GM18508 (cell line): ENCODE results near the gene PUDP.
A peak's percentile ranks its signal among the peaks of the same experiment; 100 is the strongest.
"Not testable (repeated sequence)": the region's sequence is repeated elsewhere in the genome, so short reads cannot be mapped to it uniquely, and the experiment has no call there.

Source experiments
- ATAC-seq: cut with Tn5 transposase; IDR thresholded peaks from one replicate; pipeline ENCODE4 v1.9.1; 2021; ENCODE audit warnings: moderate number of reproducible peaks; ENCODE audit not compliant: insufficient read depth, unreplicated experiment

PUDP gene

DNA sequence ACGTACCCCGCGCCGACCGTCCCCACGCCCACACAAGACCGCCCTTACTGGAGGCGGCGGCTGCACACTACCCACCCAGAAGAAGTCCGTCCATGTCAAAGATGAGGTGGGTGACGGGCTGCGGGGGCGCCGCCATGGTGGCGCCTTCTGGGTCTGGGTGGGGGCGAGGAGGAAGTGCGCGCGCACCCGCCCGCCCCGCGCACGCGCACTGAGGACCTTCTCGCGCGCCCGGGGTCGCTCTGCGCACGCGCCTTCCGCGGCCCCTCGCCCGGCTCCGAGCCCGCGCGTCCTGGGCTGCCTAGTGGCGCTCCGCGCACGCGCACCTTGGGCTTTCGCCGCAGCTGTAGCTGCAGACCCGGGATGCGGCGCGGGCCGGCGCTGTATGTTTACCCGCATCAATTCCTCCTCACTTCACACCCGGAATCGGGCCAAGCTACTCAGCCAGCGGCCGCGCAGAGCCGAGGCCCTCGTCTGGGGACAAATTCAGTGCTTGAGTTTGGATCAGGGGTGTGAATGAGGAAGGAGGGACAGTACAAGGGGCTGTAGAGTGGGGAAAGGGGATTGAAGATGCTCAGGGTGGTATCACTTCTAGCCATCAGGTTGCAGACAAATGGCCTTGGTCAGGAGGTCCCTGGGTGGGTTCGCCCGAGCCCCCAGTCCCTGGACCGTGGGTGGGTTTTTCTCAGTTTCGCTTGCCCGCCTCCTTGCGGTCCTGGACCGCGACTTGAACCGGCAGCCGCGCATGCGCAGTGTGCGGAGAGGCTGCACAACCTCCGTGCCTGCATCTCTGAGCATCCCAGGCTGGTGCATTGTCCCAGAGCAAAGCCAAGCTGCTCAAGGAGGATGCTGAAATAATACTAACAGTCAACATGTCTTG lies at the start of gene PUDP:
Gene PUDP, minus strand, starts transcription at position 176 of the 877 bp plus-strand sequence. Its CDS starts 40 bp downstream, at position 136.
- ATAC-seq = peak; percentile 47

DNA sequence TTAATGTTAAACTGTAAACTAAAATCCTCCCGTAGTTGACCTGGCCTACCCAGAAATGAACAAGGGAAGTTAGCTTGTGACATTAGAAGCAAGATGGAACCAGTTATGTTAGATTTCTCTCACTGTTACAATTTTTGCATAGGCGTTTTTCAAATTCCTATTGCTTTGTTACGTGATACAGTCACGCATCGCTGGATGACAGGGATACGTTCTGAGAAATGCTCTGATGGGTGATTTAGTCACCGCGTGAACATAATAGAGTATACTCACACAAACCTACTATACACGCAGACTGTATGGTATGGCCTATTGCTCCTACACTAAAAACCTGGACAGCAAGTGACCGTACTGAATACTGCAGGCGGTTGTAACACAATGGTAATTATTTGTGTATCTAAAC lies 46.7 kb upstream of the PUDP start:
- no peak for ATAC-seq

DNA sequence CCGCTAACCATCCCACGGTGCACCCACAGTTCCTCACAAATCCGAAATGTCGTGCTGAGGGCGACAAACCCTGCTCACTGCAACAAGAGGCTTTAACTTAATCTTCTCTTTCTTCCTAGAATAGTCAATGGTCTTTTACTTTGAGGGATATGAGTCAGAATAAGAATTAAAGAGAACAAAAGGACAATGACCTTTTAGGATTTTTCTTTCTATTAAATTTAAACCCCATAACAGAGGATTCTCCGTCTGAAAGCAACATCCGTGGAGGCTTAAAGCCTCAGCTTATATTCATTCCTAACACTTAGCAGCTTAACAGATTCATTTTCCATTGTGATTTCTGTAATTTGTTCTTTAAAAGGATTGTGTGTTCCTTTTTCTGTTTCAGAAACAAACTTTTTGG lies 44.9 kb upstream of the PUDP start:
- no peak for ATAC-seq

DNA sequence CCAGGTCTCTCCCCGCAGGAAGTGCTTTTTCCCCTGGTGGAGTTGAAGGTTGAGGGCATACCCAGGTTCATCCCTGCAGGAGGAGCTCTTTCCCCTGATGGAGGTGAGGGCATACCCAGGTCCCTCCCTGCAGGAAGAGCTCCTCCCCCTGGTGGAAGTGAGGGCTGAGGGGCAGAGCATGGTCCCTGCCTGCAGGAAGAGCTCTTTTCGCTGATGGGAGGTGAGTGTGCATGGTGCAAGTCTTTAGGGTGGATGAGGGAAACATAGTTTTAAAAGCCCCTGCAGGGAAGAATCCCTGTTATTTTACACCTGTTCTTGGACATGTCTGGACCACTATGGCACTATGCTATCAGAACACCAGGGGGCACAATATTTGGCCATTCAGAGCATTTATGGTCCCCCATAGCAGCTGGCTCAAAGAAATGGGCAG lies 43.7 kb upstream of the PUDP start:
- no peak for ATAC-seq

DNA sequence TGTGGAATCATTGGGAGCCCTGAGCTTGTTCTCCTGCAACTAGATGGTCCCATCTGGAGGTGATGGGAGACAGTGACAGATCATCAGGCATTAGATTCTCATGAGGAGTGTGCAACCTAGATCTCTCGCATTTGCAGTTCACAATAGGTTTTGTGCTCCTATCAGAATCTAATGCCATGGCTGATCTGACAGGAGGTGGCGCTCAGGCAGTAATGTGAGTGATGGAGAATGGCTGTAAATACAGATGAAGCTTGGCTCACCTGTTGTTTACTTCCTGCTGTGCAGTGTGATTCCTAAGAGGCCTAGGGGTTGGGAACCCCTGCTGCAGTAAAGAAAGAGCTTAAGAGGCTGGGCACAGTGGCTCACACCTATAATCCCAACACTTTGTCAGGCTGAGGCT lies 42.2 kb upstream of the PUDP start:
- no peak for ATAC-seq

DNA sequence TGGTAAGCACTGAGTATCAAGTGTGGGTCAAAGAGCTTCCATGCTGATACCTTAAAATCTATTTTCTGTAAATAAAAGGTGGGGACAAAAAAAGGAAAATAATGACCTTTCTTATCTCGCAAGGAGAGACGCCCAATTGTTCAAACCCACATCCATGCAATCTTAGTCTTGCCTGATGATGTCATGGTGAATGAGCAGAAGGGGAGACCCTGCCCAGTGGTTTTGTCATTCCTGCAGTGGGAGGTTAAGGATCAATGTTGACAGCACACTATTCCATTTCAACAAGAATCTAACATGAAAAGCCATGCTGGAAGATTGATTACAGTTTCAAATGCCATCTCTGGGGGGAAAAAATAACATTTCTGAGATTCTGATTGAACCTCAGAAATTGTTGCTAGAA lies 40.7 kb upstream of the PUDP start:
- no peak for ATAC-seq

DNA sequence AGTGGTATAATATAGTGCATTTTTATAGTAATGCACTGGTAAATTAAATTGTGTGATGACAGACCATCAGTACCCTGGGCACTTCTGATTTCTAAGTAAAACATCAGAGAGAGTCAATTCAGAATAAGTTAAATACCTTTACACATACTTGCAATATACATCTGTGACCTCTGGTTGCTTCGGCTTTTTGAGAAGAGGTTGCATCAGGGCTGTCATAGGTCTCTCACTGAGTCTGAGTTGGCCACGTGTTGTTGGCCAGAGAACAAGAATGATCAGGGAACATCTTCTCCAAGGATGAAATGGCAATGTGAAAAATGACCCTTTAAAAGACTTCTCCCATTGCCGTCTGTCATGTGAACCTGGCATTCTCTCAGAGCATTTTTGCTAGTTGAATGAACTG lies 36.9 kb upstream of the PUDP start:
- no peak for ATAC-seq

DNA sequence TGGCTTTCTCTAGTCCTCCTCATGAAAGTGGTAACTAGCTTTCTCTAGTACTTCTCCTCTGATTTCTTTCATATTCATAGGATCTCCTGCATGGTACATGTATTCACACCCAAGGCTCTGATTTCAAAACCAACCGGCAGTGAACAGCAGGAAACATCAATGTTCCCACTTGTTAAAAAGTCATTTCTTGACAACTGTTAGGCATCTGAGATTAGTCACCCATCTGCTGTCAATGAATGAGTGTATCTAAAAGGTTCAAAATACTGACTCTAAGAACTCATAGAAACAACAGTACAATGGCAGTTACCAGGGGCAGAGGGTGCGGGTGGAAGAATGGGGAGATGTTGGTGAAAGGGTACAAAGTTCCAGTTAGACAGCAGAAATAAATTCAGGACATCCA lies 31.5 kb upstream of the PUDP start:
- ATAC-seq = no peak

DNA sequence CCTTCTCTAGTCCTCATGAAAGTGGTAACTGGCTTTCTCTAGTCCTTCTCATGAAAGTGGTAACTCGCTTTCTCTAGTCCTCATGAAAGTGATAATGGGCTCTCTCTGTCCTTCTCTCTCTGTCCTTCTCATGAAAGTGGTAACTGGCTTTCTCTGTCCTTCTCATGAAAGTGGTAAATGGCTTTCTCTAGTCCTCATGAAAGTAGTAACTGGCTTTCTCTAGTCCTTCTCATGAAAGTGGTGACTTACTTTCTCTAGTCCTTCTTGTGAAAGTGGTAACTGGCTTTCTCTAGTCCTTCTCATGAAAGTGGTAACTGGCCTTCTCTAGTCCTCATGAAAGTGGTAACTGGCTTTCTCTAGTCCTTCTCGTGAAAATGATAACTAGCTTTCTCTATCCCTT lies 30.9 kb upstream of the PUDP start:
- not testable (repeated sequence) for ATAC-seq

DNA sequence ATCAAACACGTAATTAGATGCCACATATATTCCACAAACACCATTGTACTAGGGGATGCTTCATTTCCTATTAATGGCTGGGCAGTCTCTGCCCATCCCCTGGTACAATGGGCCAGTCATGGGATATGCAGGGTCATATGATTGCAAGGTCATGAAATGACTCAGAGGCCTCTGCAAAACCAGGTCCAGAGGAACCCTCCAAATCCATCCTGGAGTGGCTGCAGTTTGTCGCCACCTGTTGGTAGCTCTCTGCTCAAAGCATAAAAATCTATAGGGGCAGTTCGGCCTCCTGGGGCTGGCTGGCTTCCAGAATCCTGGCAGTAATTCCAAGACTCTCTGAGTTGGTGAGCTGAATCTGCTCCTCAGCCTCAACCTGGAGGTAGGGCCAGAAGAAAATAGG lies 22.9 kb upstream of the PUDP start:
- ATAC-seq = no peak

DNA sequence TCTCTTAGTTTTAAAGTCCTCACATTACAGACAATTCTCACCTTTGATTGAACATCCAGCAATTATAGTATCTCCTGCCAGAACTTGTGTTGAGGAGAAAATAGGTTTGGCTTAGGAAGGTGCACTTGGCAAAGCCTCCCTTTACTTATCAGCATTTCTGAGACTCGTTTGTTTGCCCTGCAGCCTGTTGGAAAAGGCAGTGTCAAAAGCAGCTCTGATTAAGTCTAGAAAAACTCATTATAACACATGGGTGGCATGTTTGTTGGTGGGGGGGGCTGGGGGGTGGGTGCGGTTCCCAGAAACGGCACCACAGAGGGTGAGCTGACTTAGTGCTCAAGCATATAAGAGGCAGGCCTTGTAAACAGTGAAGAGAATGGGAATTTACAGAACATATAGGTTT lies 21.7 kb upstream of the PUDP start:
- no peak for ATAC-seq

DNA sequence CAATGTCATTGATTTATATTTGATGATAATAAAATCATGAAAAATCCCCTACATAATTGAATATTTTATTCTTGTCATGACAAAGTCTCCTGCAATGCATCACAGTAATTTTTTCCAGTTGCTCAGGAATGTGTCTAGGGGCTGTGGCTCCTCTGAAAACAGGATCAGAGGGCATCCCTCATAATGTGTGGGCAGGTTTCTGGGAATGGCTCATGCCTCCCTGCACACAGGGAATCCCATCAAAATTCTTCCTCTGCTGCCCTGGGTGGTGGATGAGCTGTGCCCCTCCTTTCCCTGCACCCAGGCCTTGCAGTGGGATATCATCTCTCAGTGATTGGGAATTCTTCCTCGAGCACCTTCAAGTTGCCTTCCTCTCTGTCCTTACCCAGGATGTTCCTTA lies 20.4 kb upstream of the PUDP start:
- no peak for ATAC-seq

DNA sequence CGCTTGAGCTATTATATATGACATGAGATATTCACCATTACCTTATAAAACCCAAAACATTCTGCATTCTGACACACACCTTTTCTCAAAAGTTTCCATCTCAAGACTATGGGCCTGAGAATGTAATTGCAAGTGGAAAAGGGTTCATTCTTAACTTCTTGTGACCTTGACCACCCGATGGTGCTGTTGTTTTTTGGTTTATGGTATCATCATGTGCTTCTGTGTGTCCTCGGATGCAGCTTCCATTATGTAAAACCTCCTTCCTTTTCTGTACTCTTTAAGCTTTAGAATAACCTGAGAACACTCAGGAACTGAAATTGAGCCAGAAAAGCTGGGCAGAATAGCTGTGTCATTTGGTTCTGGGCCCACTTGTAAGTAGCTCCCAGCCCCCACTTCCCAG lies 16.2 kb upstream of the PUDP start:
- no peak for ATAC-seq

DNA sequence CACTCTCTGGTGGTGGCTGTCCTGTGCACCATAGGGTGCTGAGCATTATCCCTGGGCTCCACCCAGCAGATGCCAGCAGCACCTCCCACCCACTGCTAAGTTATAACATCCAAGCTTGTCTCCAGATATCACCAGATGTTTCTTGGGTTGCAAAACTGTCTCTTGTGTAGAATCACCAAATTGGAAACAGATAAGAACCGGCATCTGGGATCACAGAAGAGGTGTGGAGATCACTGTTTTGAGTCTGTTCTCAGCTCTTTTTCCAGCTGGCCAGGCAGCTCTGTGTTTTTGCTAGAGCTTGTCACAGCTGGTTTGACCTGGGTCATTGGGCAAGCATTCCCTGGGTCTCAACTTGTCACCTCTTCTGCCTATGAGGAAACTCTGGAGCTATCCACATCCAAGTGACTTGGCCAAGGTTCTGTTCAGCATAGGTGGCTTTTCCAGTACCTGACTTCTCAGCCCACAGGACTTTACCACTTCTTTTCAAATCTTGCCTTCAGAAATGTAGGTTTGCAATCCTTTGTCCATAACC lies 15.3 kb upstream of the PUDP start:
- ATAC-seq = no peak

DNA sequence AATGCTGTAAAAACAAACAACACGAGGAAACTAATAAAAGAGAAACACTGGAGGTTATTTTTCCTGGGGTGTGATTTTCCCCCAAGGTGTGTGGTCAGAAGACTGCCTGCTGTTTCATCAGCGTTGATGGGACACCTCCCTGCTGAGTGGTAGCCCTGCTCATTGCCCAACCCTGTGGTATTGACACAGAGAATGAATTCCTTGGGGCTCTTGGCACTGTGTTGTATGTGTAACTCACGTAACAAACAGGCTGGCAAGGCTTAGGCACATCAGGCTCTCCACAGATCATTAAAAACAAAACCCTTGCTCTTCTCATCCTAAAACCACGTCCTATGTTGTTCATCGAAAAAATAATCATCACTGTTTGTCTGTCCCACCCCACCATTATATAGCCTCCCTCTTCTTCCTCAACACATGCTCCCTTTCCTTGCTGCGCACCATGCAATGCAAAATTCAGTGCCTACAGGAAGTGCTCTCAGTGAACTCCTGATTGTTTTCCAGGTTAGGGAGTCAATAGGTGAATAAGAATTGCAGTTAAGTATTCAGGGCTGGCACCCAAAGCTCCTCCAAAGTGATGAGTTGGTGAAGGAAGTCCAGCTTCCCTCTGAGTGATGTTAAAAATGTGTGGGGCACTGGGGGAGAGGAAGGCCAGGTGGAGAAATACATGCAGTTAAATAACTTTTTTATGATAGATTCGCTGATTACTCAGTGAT lies 11.4 kb upstream of the PUDP start:
- ATAC-seq = no peak

DNA sequence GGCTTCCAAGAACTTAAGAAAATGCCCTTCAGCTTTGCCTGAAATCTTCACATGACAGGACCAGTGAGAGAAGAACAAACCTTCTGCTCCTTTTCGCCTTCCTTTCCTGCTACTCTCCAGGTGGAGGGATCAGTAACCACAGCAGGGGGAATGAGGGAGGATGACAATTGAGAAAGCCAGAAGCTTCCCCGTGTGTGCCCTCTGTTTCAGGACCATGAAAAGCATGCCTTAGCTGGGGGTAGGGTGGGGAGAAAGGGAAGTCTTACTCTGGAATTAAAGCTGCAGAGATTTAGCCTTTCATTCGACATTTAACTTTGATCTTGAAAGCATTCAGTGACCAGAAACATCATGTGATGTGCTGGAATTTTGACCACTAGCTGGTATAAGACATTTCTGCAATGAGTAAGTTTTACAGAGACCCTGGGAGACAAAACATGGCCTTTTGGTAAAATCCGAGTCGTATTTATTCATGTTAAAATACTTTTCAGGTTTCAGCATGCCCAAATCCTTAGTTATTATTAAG lies 10.6 kb upstream of the PUDP start:
- ATAC-seq = no peak

DNA sequence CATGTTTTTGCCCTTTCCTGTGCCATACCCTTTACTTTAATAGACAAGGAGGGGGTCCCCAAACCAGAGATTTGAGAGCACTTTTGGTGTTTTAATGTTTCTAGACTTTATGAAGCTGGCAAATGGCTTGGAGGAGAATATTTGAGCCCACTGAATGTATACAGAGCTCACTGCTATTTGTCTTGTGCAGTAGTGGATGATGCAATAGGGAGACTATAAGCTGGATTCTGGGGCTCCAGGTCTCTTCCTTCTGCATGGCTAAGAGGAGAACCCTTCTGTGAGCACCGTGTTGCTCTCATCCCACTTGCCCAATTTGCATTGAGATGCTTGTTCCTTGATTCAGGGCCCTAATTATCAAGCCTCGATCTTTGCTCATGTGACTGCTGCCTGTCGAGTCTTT lies 8.9 kb upstream of the PUDP start:
- ATAC-seq = no peak

DNA sequence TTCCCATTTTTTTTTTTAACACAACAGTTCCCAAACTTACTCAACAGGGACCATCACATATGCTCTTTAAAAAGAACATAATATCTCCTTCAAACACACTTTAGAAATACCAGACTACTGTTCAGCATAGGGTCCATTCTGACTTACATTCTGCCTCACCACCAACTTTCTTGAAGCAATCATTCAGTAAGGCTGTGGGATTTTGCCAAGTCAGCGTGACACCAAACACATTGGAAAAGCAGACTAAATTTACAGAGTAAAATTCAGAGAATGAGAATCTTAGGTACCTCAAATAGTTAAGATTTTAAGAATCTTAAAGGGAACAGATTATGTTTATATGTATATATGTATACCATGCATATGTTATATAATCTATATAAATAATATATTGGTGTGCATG lies 7.2 kb upstream of the PUDP start:
- no peak for ATAC-seq

DNA sequence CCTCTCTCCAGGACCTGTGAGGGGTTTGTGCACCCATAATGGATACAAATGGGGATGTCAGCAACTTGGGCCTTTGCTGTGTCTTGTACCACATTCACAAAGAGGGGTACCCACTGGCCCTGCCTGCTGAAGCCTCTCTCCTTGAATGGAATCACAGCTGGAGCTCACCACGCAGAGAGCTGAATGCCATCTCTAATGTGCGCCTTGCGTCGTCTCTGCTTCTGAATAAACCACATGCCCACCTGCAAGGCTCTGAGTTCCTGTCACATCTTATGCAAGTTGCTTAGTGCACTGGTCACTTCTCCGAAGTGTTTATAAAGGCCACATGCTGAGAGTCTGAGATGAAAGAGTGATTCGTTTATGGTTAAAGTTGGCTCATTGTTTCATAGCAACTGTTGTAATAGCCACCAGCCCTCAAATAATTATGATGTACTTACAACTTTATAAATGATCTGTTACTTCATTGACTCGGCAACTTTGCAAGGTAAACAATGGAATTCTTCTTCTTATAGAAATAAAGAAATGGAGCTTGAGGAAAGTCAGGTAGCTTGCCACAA lies 6.2 kb upstream of the PUDP start:
- ATAC-seq = no peak

DNA sequence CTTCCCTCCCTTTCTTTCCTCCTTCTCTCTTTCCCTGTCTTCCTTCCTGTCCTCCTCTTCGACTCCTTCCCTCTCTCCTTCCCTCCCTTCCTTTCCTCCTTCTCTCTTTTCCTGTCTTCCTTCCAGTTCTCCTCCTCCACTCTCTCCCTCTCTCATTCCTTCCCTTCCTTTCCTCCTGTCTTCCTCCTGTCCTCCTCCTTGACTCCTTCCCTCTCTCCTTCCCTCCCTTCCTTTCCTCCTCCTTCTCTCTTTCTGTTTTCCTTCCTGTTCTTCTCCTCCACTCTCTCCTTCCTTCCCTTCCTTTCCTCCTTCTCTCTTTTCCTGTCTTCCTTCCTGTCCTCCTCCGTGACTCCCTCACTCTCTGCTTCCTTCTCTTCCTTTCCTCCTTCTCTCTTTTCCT lies 5.3 kb upstream of the PUDP start:
- no peak for ATAC-seq

DNA sequence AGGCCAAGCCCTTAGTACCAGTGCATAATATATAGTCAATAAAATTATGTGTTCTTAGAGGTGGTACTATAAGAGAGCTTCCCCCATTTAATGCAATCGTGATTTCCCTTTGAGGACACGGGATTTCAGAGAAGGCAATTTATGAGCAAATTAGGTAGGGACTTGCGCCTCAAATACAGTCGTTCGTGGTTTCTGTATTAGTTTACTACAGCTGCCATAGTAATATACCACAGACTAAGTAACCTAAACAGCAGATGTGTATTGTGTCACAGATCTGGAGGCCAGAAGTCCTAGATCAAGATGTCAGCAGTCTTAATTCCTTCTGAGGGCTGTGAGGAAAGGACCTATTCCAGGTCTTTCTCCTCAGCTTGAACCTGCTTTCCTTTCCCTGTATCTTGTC lies 1.5 kb upstream of the PUDP start:
- ATAC-seq = no peak
